ENCODE data around the gene RND1. TPM values are rescaled to one million over a fixed set of nuclear protein-coding genes. Genes with fewer than 3 reads are reported as not detected.
"Not testable (repeated sequence)": the region's sequence is repeated elsewhere in the genome, so short reads cannot be mapped to it uniquely, and the experiment has no call there.

Gene RND1
- total and polyA plus RNA-seq, 7 donors: 0.36 to 16.2 (median 5.2) TPM; not detected in 2

DNA sequence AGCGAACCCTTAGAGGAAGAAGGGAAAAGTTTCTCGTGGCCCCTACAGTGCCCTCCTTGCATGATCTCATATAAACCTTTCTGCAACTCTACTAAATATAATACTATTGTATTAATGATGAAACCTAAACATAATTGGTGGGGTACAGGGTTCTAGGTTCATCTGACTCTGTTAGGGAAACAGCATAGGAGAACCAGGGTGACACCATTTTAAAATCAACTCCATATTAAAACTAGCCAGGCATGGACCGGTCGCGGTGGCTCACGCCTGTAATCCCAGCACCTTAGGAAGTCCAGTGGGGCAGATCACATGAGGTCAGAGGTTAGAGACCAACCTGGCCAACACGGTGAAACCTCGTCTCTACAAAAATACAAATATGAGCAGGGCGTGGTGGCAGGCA is 15.0 kb upstream of the RND1 start:
- intact Hi-C loops (cut with DNase I): no loop called here
- H3K36me3 ChIP-seq: no peaks in the 10 kb centered on the region
- peaks cover 0 to 9% (median 4%) of the 10 kb centered on the region in 4 donors for H3K4me1 ChIP-seq
- H3K27ac ChIP-seq: no peak overlapping the region
- WGBS, 2 donors: 76 to 84% methylated on average over 9 of the region's 9 CpGs
- H3K9me3 ChIP-seq: no peaks in the 10 kb centered on the region
- H3K4me3 ChIP-seq: no peak overlapping the region
- TF ChIP-seq POLR2AphosphoS5 (IDR thresholded peaks at IDR 0.05) (no peak), POLR2A (IDR thresholded peaks at IDR 0.05) (no peak), EP300 (IDR thresholded peaks at IDR 0.05) (no peak)
- TF ChIP-seq, protein P1, sequence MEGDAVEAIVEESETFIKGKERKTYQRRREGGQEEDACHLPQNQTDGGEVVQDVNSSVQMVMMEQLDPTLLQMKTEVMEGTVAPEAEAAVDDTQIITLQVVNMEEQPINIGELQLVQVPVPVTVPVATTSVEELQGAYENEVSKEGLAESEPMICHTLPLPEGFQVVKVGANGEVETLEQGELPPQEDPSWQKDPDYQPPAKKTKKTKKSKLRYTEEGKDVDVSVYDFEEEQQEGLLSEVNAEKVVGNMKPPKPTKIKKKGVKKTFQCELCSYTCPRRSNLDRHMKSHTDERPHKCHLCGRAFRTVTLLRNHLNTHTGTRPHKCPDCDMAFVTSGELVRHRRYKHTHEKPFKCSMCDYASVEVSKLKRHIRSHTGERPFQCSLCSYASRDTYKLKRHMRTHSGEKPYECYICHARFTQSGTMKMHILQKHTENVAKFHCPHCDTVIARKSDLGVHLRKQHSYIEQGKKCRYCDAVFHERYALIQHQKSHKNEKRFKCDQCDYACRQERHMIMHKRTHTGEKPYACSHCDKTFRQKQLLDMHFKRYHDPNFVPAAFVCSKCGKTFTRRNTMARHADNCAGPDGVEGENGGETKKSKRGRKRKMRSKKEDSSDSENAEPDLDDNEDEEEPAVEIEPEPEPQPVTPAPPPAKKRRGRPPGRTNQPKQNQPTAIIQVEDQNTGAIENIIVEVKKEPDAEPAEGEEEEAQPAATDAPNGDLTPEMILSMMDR (IDR thresholded peaks at IDR 0.05): no peak
- H3K27me3 ChIP-seq: peaks cover 0 to 12% (median 2%) of the 10 kb centered on the region in 3 donors
- DNase-seq: no peak

GRCh38 chr12:48878548-48878947 is 12.9 kb upstream of the RND1 start:
- intact Hi-C loops (cut with DNase I): no loop called here
- TF ChIP-seq, protein P1 (IDR thresholded peaks at IDR 0.05): no peak
- TF ChIP-seq EP300 (IDR thresholded peaks at IDR 0.05): no peak
- no peak for TF ChIP-seq POLR2A (IDR thresholded peaks at IDR 0.05)
- TF ChIP-seq POLR2AphosphoS5 (IDR thresholded peaks at IDR 0.05): no peak
- Histone ChIP-seq H3K9me3 (no peaks in the 10 kb centered on the region), H3K27me3 (peaks cover 0 to 10% (median 2%) of the 10 kb centered on the region in 3 donors), H3K4me3 (no peak overlapping the region), H3K4me1 (peaks cover 0 to 9% (median 4%) of the 10 kb centered on the region in 4 donors), H3K36me3 (no peaks in the 10 kb centered on the region), H3K27ac (no peak overlapping the region)
- DNase-seq: no peak
- 88 to 91% methylated on average over 2 of the region's 2 CpGs for WGBS, 2 donors

DNA sequence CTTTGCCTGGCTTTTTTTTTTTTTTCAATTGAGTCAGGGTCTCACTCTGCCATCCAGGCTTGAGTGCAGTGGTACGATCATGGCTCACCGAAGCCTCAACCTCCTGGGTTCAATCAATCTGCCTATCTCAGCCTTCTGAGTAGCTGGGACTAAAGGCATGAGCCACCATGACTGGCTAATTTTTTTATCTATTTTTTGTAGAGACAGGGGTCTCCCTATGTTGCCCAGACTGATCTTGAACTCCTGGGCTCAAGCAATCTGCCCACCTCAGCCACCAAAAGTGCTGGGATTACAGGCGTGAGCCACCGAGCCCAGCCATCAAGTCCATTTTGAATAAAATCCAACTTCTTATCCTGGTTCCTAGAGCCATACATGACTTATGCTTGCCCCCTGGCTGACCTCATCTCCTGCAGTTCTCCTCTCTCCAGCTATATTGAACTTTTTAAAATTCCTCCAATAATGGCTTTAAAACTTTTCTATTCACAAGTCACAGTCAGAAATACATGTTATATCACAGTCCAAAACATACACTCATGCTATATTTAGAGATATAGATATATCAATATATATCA is 10.4 kb upstream of the RND1 start:
- Histone ChIP-seq H3K27ac (no peak overlapping the region), H3K4me1 (no peaks in the 10 kb centered on the region), H3K9me3 (no peaks in the 10 kb centered on the region), H3K4me3 (no peak overlapping the region), H3K27me3 (peaks cover 0 to 4% (median 0%) of the 10 kb centered on the region in 3 donors), H3K36me3 (no peaks in the 10 kb centered on the region)
- DNase-seq: no peak
- WGBS, 2 donors: 91 to 95% methylated on average over 4 of the region's 4 CpGs
- intact Hi-C loops (cut with DNase I): no loop called here
- TF ChIP-seq, protein P1 (IDR thresholded peaks at IDR 0.05): no peak
- no peak for TF ChIP-seq POLR2AphosphoS5 (IDR thresholded peaks at IDR 0.05)
- no peak for TF ChIP-seq EP300 (IDR thresholded peaks at IDR 0.05)
- no peak for TF ChIP-seq POLR2A (IDR thresholded peaks at IDR 0.05)

DNA sequence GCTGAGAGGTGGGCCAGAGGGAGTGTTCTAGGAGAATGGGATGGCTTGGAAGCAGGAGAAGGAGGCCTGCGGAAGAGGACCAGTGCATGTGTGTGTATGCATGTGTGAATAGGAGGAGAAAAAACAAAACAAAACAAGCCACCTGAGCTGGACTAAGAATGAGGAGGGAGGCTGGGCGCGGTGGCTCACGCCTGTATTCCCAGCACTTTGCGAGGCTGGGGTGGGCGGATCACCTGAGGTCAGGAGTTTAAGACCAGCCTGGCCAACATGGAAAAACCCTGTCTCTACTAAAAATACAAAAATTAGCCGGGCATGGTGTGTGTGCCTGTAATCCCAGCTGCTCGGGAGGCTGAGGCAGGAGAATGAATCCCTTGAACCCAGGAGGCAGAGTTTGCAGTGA is 7.9 kb upstream of the RND1 start:
- not testable (repeated sequence) for H3K36me3 ChIP-seq

GRCh38 chr12:48873096-48873495 is 7.4 kb upstream of the RND1 start:
- H3K36me3 ChIP-seq: no peaks in the 10 kb centered on the region

More for the DNA sequence above, 7.9 kb upstream of the RND1 start:
- H3K27me3 ChIP-seq; H3K9me3 ChIP-seq; DNase-seq; H3K27ac ChIP-seq; H3K4me3 ChIP-seq; intact Hi-C loops (cut with DNase I); H3K4me1 ChIP-seq: not testable (repeated sequence)
- WGBS, 2 donors: 55 to 76% methylated on average over 8 of the region's 8 CpGs

More at GRCh38 chr12:48873096-48873495, 7.4 kb upstream of the RND1 start:
- intact Hi-C loops (cut with DNase I): no loop called here
- Histone ChIP-seq H3K4me1 (no peaks in the 10 kb centered on the region), H3K4me3 (no peak overlapping the region), H3K9me3 (no peaks in the 10 kb centered on the region), H3K27me3 (no peaks in the 10 kb centered on the region), H3K27ac (no peak overlapping the region)
- no peak for TF ChIP-seq EP300 (IDR thresholded peaks at IDR 0.05)
- TF ChIP-seq POLR2AphosphoS5 (IDR thresholded peaks at IDR 0.05): no peak
- TF ChIP-seq POLR2A (IDR thresholded peaks at IDR 0.05): no peak
- TF ChIP-seq, protein P1 (IDR thresholded peaks at IDR 0.05): no peak
- no peak for DNase-seq
- WGBS, 2 donors: 81 to 89% methylated on average over 4 of the region's 4 CpGs
